PC-9 (cell line): Measurements from ENCODE around the gene PROSER3. TPM values are rescaled to one million over a fixed set of nuclear protein-coding genes. Genes with fewer than 3 reads are reported as not detected.

Experiments used
- BruUV-seq: library from RNA; stranded (reverse); fragments of 400-500 nt; replicated peaks from 2 replicates; lab custom pipeline; 2021; lab: Mats Ljungman, UMichigan
- CTCF ChIA-PET: fragments of 300-600 bp; sonication (Branson Sonifier 250); formaldehyde crosslinking; loops from one replicate; lab custom pipeline; 2022; ENCODE audit warnings: antibody characterized with exemption; lab: Charles Lee
- POLR2A ChIA-PET: fragments of 300-600 bp; sonication (Branson Sonifier 250); formaldehyde crosslinking; loops from one replicate; lab custom pipeline; 2022; ENCODE audit warnings: antibody characterized with exemption; ENCODE audit not compliant: unreplicated experiment; lab: Charles Lee
- DNase-seq, 2 experiments: peaks; one replicate each; pipeline versions ENCODE4 v3.0.0 to v3.0.0-alpha.2; 2015 to 2022; ENCODE audit warnings: mixed read lengths in 1 of 2
- H2AFZ ChIP-seq: fragments of 200-600 bp; sonication (generic); 2 replicates; pipeline ENCODE4 v1.8.1; 2017; ENCODE audit warnings: antibody characterized with exemption
- H3F3A ChIP-seq: fragments of 200-600 bp; sonication (generic); 2 replicates; pipeline ENCODE4 v1.8.1; 2017; ENCODE audit warnings: antibody characterized with exemption, mild to moderate bottlenecking, low read depth; ENCODE audit not compliant: insufficient read depth
- H3K27ac ChIP-seq: fragments of 200-600 bp; sonication (generic); 2 replicates; pipeline ENCODE4 v1.6.1; 2016; ENCODE audit warnings: mixed run types
- H3K27me3 ChIP-seq: fragments of 200-600 bp; sonication (generic); 2 replicates; pipeline ENCODE4 v1.6.1; 2016; ENCODE audit warnings: low read depth, mixed run types; ENCODE audit not compliant: insufficient read depth
- H3K36me3 ChIP-seq: fragments of 200-600 bp; sonication (generic); 2 replicates; pipeline ENCODE4 v1.6.1; 2016; ENCODE audit warnings: low read depth, mixed run types
- H3K4me1 ChIP-seq: fragments of 200-600 bp; sonication (generic); replicated peaks from 2 replicates; pipeline ENCODE4 v1.6.1; 2016; ENCODE audit warnings: mixed run types; ENCODE audit not compliant: insufficient read depth
- H3K4me2 ChIP-seq: fragments of 200-600 bp; sonication (generic); 2 replicates; pipeline ENCODE4 v1.6.1; 2017; ENCODE audit warnings: mixed run types
- H3K4me3 ChIP-seq: fragments of 200-600 bp; sonication (generic); 2 replicates; pipeline ENCODE4 v1.6.1; 2016; ENCODE audit warnings: mixed run types
- H3K79me2 ChIP-seq: fragments of 200-600 bp; sonication (generic); 2 replicates; pipeline ENCODE4 v1.6.1; 2017; ENCODE audit warnings: low read depth, mixed run types
- H3K9me2 ChIP-seq: fragments of 200-600 bp; sonication (generic); 2 replicates; pipeline ENCODE4 v1.8.1; 2017; ENCODE audit warnings: mild to moderate bottlenecking; ENCODE audit not compliant: insufficient read depth
- H3K9me3 ChIP-seq: fragments of 200-600 bp; sonication (generic); 2 replicates; pipeline ENCODE4 v1.8.1; 2016; ENCODE audit warnings: low read depth; ENCODE audit not compliant: insufficient read depth
- H4K20me1 ChIP-seq: fragments of 200-600 bp; sonication (generic); 2 replicates; pipeline ENCODE4 v1.8.1; 2017; ENCODE audit not compliant: insufficient read depth
- EZH2 ChIP-seq: fragments of 200-600 bp; sonication (generic); IDR thresholded peaks from 2 replicates; pipeline ENCODE4 v1.8.0; 2017; ENCODE audit warnings: antibody characterized with exemption, low read depth
- intact Hi-C: fragments of 100-400 bp; cut with micrococcal nuclease; formaldehyde crosslinking; loops from one replicate; pipeline ENCODE4 v1.10.0; 2022; ENCODE audit not compliant: unreplicated experiment
- total RNA-seq: library from RNA; stranded (reverse); gene quantifications from 2 replicates; pipeline ENCODE4 v1.2.3, GENCODE V29; 2021
- TF ChIP-seq, protein P1 (sequence below): fragments of 200-600 bp; sonication (generic); conservative IDR thresholded peaks from 2 replicates; pipeline ENCODE4 v1.6.1; 2017; ENCODE audit warnings: mixed run types, antibody characterized with exemption, mild to moderate bottlenecking, moderate library complexity

The PROSER3 gene
- total RNA-seq, 1 experiment from 2014 or later = 52.2 TPM

DNA sequence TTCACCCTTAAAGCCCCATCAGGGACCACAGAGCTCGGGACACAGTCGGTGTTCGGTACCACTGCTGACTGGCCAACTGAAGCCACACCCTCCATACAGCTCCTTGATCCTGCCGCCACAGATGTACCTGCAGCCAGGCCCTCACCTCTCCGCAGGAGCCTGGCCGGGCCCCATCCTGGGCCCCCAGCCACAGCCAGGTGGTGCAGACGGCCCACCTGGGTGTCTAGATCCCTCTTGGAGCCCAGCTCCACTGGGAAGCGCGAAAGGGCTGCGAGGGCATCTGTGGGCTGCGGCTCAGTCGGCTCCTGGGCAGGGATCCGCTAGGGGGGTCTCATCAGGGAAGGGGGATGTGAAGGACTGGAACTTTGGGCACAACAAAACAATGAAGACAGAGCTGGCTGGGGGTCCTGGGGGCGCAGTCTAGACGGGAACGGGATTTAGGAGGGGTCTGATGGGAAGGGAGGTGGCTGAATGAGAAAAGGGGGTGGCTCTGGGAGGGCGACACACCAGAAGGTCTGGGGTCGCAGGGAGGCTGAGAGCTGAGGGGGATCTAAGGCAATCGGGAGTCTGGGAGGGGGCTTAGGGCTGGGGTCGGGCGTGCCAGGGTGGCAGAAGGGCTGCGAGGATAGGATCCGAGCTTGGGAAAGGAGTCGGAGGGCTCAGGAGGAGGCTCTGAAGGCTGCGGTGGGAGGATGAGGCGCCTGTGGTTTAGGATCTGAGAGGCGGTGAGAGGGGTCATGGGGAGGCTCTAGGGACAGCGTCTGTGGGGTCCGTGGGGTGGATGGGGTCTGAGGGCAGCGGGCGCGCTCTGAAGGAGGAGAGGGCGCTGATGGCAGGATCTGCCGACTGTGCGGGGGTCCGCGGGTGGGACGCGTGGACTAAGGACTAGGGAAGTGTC, 38.9 kb downstream of the PROSER3 start:
- no peak overlapping the region for H3K4me3 ChIP-seq
- peaks cover 24% of the 10 kb centered on the region for H3K27me3 ChIP-seq
- H3K9me2 ChIP-seq = no peaks in the 10 kb centered on the region
- H3K9me3 ChIP-seq = no peaks in the 10 kb centered on the region
- H3K79me2 ChIP-seq = no peaks in the 10 kb centered on the region
- intact Hi-C loops = no loop called here
- H3K4me2 ChIP-seq = no peak overlapping the region
- no peaks in the 10 kb centered on the region for H3K4me1 ChIP-seq
- H3K36me3 ChIP-seq = no peaks in the 10 kb centered on the region
- TF ChIP-seq EZH2 = no peak
- H3F3A ChIP-seq = no peaks in the 10 kb centered on the region
- no TSS peak for BruUV-seq
- ChIA-PET POLR2A (no interaction called here), CTCF (no interaction called here)
- no peak overlapping the region for H2AFZ ChIP-seq
- H4K20me1 ChIP-seq = no peaks in the 10 kb centered on the region
- DNase-seq = no peak
- no peak overlapping the region for H3K27ac ChIP-seq

DNA sequence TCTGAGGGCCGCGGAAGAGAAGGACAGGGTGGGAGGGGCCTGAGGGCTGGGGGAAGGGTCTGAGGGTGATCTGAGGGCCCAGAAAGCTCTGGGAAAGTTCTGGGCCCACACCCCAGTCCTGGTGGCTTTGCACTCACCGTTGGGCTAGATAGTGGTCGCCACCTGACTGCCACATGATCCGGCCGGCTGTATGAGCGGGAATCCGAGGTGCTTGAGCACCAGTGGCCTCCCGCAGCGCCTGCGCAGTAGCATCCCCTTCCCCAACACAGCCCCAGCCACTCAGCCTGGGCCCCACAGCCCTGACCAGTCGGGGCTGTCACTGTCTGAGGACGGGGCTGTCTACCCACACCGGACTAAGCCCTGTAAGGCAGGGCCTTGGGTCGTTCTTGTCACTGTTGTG, 39.7 kb downstream of the PROSER3 start:
- POLR2A ChIA-PET = no interaction called here
- Histone ChIP-seq H3K9me2 (no peaks in the 10 kb centered on the region), H3K9me3 (no peaks in the 10 kb centered on the region), H4K20me1 (no peaks in the 10 kb centered on the region), H3K4me2 (no peak overlapping the region), H3K27me3 (peaks cover 31% of the 10 kb centered on the region), H3F3A (no peaks in the 10 kb centered on the region), H3K36me3 (no peaks in the 10 kb centered on the region), H3K79me2 (no peaks in the 10 kb centered on the region), H3K4me3 (no peak overlapping the region), H3K27ac (no peak overlapping the region), H2AFZ (no peak overlapping the region), H3K4me1 (no peaks in the 10 kb centered on the region)
- no TSS peak for BruUV-seq
- intact Hi-C loops = no loop called here
- TF ChIP-seq EZH2 = no peak
- TF ChIP-seq, protein P1, sequence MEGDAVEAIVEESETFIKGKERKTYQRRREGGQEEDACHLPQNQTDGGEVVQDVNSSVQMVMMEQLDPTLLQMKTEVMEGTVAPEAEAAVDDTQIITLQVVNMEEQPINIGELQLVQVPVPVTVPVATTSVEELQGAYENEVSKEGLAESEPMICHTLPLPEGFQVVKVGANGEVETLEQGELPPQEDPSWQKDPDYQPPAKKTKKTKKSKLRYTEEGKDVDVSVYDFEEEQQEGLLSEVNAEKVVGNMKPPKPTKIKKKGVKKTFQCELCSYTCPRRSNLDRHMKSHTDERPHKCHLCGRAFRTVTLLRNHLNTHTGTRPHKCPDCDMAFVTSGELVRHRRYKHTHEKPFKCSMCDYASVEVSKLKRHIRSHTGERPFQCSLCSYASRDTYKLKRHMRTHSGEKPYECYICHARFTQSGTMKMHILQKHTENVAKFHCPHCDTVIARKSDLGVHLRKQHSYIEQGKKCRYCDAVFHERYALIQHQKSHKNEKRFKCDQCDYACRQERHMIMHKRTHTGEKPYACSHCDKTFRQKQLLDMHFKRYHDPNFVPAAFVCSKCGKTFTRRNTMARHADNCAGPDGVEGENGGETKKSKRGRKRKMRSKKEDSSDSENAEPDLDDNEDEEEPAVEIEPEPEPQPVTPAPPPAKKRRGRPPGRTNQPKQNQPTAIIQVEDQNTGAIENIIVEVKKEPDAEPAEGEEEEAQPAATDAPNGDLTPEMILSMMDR = no peak
- DNase-seq = no peak
- CTCF ChIA-PET = no interaction called here

DNA sequence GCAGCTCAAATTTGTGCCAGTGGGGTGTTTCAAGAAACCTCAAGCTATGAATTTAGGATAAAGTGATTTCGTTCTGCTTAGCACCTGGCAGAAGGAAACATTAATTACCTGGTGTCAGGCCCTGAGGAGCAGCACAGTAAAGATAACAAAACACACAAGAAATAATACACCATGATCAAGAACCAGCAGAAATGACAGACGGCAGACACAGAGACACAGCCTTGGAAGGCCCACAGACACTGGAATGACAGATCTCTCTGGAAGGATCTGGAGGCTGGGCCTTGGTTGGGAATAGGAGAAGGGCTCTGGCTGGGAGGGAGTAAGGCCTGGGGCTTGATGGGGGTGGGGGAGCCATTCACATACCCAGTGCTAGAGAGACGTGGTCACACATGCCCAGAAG, 43.9 kb downstream of the PROSER3 start:
- Histone ChIP-seq H3K4me1 (no peaks in the 10 kb centered on the region), H4K20me1 (no peaks in the 10 kb centered on the region), H3F3A (no peaks in the 10 kb centered on the region), H2AFZ (no peak overlapping the region), H3K9me2 (no peaks in the 10 kb centered on the region), H3K9me3 (no peaks in the 10 kb centered on the region), H3K4me2 (no peak overlapping the region), H3K79me2 (no peaks in the 10 kb centered on the region), H3K27me3 (peaks cover 50% of the 10 kb centered on the region), H3K36me3 (no peaks in the 10 kb centered on the region), H3K4me3 (no peak overlapping the region), H3K27ac (no peak overlapping the region)
- ChIA-PET CTCF (no interaction called here), POLR2A (interaction anchor here (0.6 kb wide), 1 partner anchor 16 kb away, joined by 4 read pairs; no protein-coding TSS in a partner anchor)
- intact Hi-C loops = no loop called here
- no peak for DNase-seq
- TF ChIP-seq EZH2 = no peak
- TF ChIP-seq, protein P1 = no peak
- no TSS peak for BruUV-seq
